Activated effector memory CD4-positive, alpha-beta T cell treated with Interleukin-2 at 50 U/mL for 16 hours (primary cell): ENCODE results near the gene B4GALT5.
"Not testable (repeated sequence)": the region's sequence is repeated elsewhere in the genome, so short reads cannot be mapped to it uniquely, and the experiment has no call there.

Experiments
- DNase-seq: peaks from one replicate; pipeline ENCODE4 v3.0.0-alpha.2; 2020

B4GALT5 gene

GRCh38 chr20:49729780-49730179, 16.1 kb upstream of the B4GALT5 start:
- no peak for DNase-seq

GRCh38 chr20:49727894-49728885, 14.5 kb upstream of the B4GALT5 start:
- no peak for DNase-seq

DNA sequence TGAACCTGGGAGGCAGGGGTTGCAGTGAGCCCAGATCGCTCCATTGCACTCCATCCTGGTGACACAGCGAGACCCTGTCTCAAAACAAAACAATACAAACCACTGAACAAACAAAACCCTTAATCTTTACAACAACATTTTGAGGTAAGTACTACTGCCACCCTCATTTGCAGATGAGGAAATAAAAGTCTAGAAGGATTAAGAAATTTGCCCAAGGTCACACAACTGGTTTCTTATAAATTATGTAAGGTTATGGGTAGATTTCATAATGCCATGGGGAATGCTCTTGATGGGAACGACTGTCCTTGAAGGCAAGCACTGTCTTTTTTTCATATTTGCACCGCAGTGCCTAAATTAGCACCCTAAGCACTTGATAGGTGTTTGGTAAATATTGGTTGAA, 13.8 kb upstream of the B4GALT5 start:
- DNase-seq: no peak

DNA sequence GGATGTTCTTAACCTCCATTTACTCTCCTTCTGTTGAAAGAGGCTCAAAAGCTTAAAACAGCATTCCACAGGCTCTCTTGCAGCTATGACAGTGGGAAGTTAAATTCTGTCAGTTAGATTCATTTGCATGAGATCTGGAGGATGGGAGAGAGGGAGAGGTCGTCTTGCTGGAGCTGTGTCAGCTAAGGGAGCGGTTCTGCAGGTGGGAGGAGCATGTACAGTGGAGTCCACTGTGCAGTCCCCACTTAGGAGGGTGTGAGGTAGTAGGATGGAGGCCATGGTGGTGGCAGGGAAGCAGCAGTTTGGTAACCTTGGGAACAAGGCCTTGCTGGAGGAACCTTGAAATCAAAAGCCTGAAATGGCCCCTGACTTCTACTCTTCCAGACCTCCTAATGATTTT, 12.0 kb upstream of the B4GALT5 start:
- DNase-seq: no peak

- not testable (repeated sequence) for DNase-seq
Observed at GRCh38 chr20:49725224-49725606, 11.5 kb upstream of the B4GALT5 start.

DNA sequence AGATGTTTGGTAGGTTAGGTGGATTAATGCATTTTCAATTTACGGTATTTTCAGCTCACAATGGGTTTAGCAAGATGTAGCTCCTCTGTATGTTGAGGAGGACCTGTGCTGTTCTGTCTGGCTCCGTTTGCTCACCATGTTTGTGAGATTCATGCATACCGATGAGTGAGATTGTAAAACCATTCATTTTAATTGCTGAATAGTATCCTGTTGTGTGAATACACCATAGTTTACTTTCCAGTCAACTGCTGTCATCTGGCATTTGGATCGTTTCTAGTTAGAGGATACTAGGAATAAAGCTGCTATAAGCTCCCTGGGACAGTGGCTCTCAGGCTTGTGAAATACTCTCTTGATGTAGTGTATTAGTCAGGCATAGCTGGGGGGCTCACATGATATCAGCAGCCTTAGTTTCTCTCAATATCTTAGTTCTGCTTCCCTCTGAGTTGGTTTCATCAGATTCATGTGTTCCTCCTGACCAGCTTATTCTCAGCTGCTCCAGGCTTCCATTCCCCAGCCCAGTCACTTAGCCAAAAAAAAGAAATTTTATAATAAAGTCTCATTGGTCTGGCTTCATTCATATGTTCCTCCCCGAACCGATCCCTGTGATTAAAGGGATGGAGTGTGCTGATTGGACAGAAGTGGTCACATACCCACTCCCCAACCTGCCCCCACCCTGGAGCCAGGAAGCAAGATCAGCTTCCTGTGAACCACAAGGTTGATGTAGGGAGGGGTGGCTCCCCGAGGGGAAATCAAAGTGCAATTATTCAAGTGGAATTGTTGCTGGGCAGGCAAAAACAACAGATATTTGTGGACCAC, 10.9 kb upstream of the B4GALT5 start:
- no peak for DNase-seq

DNA sequence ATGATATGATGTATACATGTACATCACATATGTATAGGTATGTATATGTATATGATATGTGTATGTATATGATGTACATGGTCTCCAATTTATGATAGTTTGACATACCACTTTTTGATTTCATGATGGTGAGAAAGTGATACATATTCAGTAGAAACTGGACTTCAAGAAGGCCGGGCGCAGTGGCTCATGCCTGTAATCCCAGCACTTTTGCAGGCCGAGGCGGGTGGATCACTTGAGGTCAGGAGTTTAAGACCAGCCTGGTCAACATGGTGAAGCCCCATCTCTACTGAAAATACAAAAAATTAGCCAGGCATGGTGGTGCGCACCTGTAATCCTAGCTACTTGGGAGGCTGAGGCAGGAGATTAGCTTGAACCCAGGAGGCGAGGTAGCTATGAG, 10.1 kb upstream of the B4GALT5 start:
- not testable (repeated sequence) for DNase-seq

DNA sequence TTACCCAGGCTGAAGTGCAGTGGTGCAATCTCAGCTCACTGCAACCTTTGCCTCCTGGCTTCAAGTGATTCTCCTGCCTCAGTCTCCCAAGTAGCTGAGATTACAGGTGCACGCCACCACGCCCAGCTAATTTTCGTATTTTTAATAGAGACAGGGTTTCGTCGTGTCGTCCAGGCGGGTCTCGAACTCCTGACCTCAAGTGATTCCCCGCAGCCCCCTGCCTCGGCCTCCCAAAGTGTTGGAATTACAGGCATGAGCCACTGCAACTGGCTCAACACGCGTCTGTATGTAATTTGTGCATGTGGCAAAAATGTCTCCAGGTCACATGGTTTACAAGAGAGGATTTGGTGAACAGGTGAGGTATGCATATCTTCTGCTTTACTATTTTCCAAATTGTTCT, 7.6 kb upstream of the B4GALT5 start:
- not testable (repeated sequence) for DNase-seq

GRCh38 chr20:49715466-49715865, 1.8 kb upstream of the B4GALT5 start:
- no peak for DNase-seq

DNA sequence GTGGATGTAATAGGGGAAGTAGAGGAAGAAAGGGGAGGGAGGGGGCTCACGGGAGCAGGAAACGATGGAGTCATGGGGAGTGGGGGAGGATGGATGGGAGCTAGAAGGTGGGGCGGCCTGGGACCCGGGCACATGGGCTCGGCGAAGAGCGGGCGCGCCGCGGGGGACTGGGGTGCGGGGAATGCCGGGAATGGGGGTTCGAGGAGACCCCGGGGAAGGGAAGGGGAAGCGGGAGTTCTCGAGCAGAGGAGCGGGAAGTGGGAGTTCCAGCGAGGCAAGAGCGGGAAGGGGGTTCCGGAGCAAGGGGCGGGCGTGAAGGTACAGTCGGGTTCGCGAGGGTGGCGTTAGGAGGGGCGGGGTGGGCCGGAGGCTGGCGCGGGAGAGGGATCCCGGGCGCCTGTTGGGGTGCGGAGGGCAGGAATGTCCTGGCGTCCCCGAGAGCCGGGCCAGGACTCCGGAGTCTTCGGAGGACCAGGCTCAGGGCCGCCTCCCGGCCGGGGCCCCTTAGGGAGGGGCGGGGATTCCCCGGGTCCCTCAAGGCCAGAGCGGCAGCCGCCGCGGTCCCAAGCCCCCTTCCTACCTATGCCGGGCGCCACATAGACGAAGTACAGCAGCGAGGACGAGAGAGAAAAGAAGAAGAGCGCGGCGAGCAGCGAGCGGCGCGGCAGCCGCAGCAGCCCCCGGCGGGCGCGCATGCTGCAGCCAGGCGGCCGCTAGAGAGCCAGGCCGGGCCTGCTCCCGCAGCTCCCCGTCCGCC, 504 bp downstream of the B4GALT5 start:
- peak; percentile 13 for DNase-seq

- DNase-seq: no peak
Observed at GRCh38 chr20:49712646-49712995, 1.1 kb downstream of the B4GALT5 start.

GRCh38 chr20:49712118-49712517, 1.6 kb downstream of the B4GALT5 start:
- DNase-seq: no peak

DNA sequence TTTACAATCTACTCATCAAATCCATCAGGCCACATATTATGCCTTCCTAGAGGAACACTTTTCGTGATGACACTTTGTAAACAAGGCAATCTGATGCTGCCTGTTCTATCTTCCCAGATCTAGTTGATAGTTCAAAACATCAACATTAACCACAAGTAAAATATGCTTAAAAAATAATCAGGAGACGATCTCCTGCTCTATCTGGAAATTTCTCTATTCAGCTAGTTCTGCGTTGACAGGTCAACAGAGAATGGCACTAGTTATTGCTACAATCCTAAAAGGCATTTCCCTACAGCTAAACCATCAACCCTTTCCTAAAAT, 2.1 kb downstream of the B4GALT5 start:
- DNase-seq: no peak

- DNase-seq: no peak
Observed at GRCh38 chr20:49710971-49711666, 2.6 kb downstream of the B4GALT5 start.

DNA sequence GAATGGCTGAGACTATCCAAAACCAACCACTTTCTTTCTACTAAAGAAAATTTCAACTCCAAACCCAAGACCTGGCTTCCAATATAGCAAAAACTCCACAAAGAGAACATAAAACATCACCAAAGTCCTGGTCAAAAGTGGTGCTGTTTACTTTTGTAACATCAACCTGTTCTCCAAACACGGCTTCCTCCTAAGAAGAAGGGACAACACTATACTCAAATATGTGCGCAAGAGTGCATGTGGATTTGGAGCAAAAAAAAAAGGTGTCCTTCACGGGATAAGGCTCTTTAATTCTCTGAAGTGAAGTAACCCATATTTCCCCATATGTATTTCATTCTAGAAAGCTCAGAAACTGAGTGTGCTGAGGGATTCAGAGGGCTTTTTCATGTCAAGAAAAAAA, 6.6 kb downstream of the B4GALT5 start:
- DNase-seq: no peak

GRCh38 chr20:49706630-49707091, 7.0 kb downstream of the B4GALT5 start:
- no peak for DNase-seq

- not testable (repeated sequence) for DNase-seq
Observed at GRCh38 chr20:49705893-49706292, 7.8 kb downstream of the B4GALT5 start.

GRCh38 chr20:49705358-49705757, 8.3 kb downstream of the B4GALT5 start:
- no peak for DNase-seq

DNA sequence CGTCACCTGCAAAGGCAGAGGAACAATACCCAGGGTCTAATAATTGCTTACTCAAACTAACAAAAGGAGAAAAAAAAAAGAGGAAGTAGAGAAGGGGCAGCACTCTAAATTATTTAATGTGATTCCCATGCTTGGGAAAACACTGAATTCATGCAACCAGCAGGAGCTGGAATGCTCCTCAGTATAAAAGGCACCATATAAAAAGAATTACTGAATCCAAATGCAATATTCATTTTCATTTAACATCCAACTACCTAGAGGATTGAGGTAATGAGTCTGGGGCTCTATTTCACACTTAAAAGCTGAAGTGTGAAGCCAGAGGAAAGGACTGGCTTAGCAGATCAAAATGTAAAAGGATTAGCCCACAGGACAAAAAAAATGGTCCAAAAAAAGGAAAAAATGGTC, 8.7 kb downstream of the B4GALT5 start:
- no peak for DNase-seq

DNA sequence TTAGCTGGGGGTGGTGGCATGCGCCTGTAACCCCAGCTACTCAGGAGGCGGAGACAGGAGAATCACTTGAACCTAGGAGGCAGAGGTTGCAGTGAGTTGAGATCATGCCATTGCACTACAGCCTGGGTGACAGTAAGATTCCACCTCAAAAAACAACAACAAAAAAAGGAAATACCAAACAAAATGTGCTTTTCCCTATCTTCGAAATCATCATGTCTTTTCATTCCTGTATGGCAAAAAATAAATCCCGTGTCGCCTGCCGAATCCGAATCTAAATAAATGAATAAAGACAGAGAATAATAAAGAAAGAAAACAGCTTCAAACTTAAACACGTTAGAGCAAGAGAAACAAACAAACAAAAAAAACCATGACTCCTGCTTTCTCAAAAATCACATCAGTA, 11.8 kb downstream of the B4GALT5 start:
- no peak for DNase-seq

DNA sequence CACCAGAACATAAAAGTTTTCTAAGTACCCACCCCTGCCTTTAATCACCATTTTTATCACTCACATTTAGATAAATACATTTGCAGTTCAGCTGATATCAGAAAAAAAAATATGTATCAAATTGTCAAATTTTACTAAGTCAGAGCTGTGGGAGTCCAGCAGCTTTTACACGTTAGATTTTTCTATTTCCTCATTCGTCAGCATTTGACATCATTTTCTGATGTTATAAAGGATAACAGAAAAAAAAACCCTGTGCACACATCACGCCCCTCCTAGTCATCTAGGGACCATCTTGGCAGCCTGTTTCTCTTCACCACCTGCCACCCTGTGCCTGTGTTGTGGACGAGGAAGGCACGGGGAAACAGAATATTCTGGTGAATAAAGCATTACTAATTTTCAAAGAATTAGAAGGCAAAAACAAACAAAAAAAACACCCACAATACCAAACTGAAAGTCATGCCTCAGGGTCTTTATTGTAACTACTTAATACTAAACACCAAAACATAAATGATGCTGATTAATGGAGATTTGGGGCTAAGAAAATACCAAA, 12.4 kb downstream of the B4GALT5 start:
- no peak for DNase-seq
